Measurements from ENCODE around the gene TTYH2.
A peak's percentile ranks its signal among the peaks of the same experiment; 100 is the strongest.

TTYH2 gene

GRCh38 chr17:74213861-74214391 is 555 bp downstream of the TTYH2 start:
- Histone ChIP-seq H3K27me3 (peaks cover 59% of the 10 kb centered on the region), H3K4me1 (ENCODE audit: control insufficient read depth in 1 of 2, insufficient read depth in 1 of 2, low read depth in 1 of 2, low read length in 1 of 2) (peaks cover 29% of the 10 kb centered on the region in 2 experiments), H3K27ac (no peak overlapping the region), H3K9me3 (no peaks in the 10 kb centered on the region), H3K36me3 (peaks cover 13% of the 10 kb centered on the region), H3K4me3 (ENCODE audit: low read depth in 1 of 2, low read length in 1 of 2) (peak overlapping the region; percentile 60 to 73)
- TF ChIP-seq, protein P1, sequence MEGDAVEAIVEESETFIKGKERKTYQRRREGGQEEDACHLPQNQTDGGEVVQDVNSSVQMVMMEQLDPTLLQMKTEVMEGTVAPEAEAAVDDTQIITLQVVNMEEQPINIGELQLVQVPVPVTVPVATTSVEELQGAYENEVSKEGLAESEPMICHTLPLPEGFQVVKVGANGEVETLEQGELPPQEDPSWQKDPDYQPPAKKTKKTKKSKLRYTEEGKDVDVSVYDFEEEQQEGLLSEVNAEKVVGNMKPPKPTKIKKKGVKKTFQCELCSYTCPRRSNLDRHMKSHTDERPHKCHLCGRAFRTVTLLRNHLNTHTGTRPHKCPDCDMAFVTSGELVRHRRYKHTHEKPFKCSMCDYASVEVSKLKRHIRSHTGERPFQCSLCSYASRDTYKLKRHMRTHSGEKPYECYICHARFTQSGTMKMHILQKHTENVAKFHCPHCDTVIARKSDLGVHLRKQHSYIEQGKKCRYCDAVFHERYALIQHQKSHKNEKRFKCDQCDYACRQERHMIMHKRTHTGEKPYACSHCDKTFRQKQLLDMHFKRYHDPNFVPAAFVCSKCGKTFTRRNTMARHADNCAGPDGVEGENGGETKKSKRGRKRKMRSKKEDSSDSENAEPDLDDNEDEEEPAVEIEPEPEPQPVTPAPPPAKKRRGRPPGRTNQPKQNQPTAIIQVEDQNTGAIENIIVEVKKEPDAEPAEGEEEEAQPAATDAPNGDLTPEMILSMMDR (IDR thresholded peaks at IDR 0.05) = no peak

GRCh38 chr17:74214484-74215341 is 1.3 kb downstream of the TTYH2 start:
- Histone ChIP-seq H3K9me3 (no peaks in the 10 kb centered on the region), H3K4me3 (ENCODE audit: low read depth in 1 of 2, low read length in 1 of 2) (peak overlapping the region in 1 of 2 experiments; percentile 73), H3K27ac (no peak overlapping the region), H3K36me3 (peaks cover 6% of the 10 kb centered on the region), H3K4me1 (ENCODE audit: control insufficient read depth in 1 of 2, insufficient read depth in 1 of 2, low read depth in 1 of 2, low read length in 1 of 2) (peaks cover 29% of the 10 kb centered on the region in 2 experiments), H3K27me3 (peaks cover 59% of the 10 kb centered on the region)
- TF ChIP-seq, protein P1 (IDR thresholded peaks at IDR 0.05) = no peak

DNA sequence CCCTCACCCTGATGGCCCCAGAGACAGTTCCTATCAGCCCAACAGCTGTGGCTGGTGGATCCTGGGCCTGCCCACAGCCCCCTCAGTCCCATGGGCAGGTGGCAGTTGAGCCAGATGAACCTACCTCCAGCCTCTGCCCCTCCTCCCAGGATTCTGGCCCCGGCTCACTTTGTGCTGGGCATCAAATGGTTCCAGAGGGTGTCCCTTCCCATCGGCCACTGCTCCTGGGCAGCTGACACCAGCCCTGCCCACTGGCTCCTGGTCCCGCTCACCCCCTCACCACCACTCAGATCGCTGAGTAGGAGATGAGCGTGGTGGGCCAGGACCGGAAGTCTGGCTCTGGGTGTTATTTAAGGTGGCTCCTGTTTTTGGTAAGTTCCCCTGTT is 2.0 kb downstream of the TTYH2 start:
- TF ChIP-seq, protein P1 (IDR thresholded peaks at IDR 0.05) = no peak
- H3K4me1 ChIP-seq (ENCODE audit: control insufficient read depth in 1 of 2, insufficient read depth in 1 of 2, low read depth in 1 of 2, low read length in 1 of 2) = peaks cover 29% of the 10 kb centered on the region in 2 experiments
- H3K4me3 ChIP-seq (ENCODE audit: low read depth in 1 of 2, low read length in 1 of 2) = no peak overlapping the region
- peaks cover 59% of the 10 kb centered on the region for H3K27me3 ChIP-seq
- H3K36me3 ChIP-seq = no peaks in the 10 kb centered on the region
- no peak overlapping the region for H3K27ac ChIP-seq
- no peaks in the 10 kb centered on the region for H3K9me3 ChIP-seq

DNA sequence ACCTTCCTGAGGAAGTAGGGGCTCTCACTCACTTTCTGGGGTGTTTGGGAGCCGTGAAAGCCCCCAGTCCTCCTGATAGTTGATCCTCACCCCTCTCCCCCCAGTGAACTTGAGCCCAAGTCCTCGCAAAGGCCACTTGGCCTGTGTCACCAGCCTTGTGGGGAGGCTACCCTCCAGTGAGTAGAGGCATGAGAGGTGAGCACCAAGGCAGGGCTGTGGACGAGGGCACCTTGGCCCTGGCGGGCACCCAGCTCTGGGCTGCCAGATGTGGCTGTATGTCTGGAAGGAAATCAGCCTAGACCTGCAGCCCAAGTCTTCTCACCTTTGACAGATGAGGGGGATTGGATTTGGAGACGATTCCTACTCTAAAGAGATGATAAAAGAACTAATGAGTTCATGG is 3.1 kb downstream of the TTYH2 start:
- H3K4me1 ChIP-seq (ENCODE audit: control insufficient read depth in 1 of 2, insufficient read depth in 1 of 2, low read depth in 1 of 2, low read length in 1 of 2) = peaks cover 29% of the 10 kb centered on the region in 2 experiments
- no peak overlapping the region for H3K27ac ChIP-seq
- no peaks in the 10 kb centered on the region for H3K36me3 ChIP-seq
- TF ChIP-seq, protein P1 (IDR thresholded peaks at IDR 0.05) = no peak
- H3K9me3 ChIP-seq = no peaks in the 10 kb centered on the region
- peaks cover 55% of the 10 kb centered on the region for H3K27me3 ChIP-seq
- no peak overlapping the region for H3K4me3 ChIP-seq (ENCODE audit: low read depth in 1 of 2, low read length in 1 of 2)

GRCh38 chr17:74217037-74217730 is 3.8 kb downstream of the TTYH2 start:
- TF ChIP-seq, protein P1 (IDR thresholded peaks at IDR 0.05) = no peak
- Histone ChIP-seq H3K4me3 (ENCODE audit: low read depth in 1 of 2, low read length in 1 of 2) (no peak overlapping the region), H3K4me1 (ENCODE audit: control insufficient read depth in 1 of 2, insufficient read depth in 1 of 2, low read depth in 1 of 2, low read length in 1 of 2) (peaks cover 22 to 23% of the 10 kb centered on the region in 2 experiments), H3K36me3 (no peaks in the 10 kb centered on the region), H3K27me3 (peaks cover 48% of the 10 kb centered on the region), H3K27ac (no peak overlapping the region), H3K9me3 (no peaks in the 10 kb centered on the region)

All from neutrophil (primary cell).